Nephron (organoid): ENCODE data around the gene MPHOSPH9.
A peak's percentile ranks its signal among the peaks of the same experiment; 100 is the strongest.

Experiments
- H3K27ac Mint-ChIP-seq, 3 experiments: 2 replicates each; pipeline ENCODE4 v1.8.0; 2020; ENCODE audit warnings: mixed read lengths in 3 of 3, mild to moderate bottlenecking in 2 of 3, moderate library complexity in 1 of 3
- H3K27me3 Mint-ChIP-seq: 2 replicates; pipeline ENCODE4 v1.8.0; 2021; ENCODE audit warnings: low read depth, mild to moderate bottlenecking, moderate library complexity, mixed read lengths
- H3K36me3 Mint-ChIP-seq: 2 replicates; pipeline ENCODE4 v1.8.0; 2020; ENCODE audit warnings: low read depth, mixed read lengths
- H3K4me1 Mint-ChIP-seq: 2 replicates; pipeline ENCODE4 v1.8.0; 2020; ENCODE audit warnings: mixed read lengths
- H3K4me3 Mint-ChIP-seq, 3 experiments: 2 replicates each; pipeline ENCODE4 v1.8.0; 2020; ENCODE audit warnings: mild to moderate bottlenecking in 3 of 3, mixed read lengths in 3 of 3, moderate library complexity in 2 of 3
- H3K9me3 Mint-ChIP-seq: 2 replicates; pipeline ENCODE4 v1.8.0; 2020; ENCODE audit warnings: mixed read lengths
- TF ChIP-seq, protein P1 (sequence below), 3 experiments: fragments of 200-600 bp; sonication (generic); IDR thresholded peaks; one replicate each; pipeline ENCODE4 v1.5.0; 2021; ENCODE audit warnings: antibody characterized with exemption in 3 of 3; ENCODE audit not compliant: unreplicated experiment in 3 of 3

Gene MPHOSPH9

DNA sequence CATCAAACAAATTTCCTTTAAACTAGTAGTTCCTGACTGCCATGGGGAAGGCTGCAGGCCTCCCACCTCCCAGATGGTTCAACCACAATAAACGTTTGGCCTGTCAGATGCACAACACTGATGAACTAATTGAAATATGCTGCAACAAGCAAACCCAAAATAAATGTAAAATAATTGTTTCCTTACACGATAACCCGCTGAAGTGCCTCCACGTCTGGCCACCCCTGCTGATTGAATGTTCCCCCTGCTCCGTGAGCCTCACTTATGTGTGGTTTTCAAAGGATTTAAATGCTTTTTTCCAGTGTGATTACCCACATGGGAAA, 90.5 kb downstream of the MPHOSPH9 start:
- Mint-ChIP-seq H3K27ac (peak overlapping the region; percentile 71 to 99 (median 91)), H3K4me3 (no peak overlapping the region), H3K4me1 (peaks cover 37% of the 10 kb centered on the region), H3K9me3 (no peaks in the 10 kb centered on the region), H3K36me3 (no peaks in the 10 kb centered on the region), H3K27me3 (peaks cover 4% of the 10 kb centered on the region)
- TF ChIP-seq, protein P1, sequence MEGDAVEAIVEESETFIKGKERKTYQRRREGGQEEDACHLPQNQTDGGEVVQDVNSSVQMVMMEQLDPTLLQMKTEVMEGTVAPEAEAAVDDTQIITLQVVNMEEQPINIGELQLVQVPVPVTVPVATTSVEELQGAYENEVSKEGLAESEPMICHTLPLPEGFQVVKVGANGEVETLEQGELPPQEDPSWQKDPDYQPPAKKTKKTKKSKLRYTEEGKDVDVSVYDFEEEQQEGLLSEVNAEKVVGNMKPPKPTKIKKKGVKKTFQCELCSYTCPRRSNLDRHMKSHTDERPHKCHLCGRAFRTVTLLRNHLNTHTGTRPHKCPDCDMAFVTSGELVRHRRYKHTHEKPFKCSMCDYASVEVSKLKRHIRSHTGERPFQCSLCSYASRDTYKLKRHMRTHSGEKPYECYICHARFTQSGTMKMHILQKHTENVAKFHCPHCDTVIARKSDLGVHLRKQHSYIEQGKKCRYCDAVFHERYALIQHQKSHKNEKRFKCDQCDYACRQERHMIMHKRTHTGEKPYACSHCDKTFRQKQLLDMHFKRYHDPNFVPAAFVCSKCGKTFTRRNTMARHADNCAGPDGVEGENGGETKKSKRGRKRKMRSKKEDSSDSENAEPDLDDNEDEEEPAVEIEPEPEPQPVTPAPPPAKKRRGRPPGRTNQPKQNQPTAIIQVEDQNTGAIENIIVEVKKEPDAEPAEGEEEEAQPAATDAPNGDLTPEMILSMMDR (IDR thresholded peaks at IDR 0.05; ENCODE audit: unreplicated experiment in 3 of 3), result no peak

DNA sequence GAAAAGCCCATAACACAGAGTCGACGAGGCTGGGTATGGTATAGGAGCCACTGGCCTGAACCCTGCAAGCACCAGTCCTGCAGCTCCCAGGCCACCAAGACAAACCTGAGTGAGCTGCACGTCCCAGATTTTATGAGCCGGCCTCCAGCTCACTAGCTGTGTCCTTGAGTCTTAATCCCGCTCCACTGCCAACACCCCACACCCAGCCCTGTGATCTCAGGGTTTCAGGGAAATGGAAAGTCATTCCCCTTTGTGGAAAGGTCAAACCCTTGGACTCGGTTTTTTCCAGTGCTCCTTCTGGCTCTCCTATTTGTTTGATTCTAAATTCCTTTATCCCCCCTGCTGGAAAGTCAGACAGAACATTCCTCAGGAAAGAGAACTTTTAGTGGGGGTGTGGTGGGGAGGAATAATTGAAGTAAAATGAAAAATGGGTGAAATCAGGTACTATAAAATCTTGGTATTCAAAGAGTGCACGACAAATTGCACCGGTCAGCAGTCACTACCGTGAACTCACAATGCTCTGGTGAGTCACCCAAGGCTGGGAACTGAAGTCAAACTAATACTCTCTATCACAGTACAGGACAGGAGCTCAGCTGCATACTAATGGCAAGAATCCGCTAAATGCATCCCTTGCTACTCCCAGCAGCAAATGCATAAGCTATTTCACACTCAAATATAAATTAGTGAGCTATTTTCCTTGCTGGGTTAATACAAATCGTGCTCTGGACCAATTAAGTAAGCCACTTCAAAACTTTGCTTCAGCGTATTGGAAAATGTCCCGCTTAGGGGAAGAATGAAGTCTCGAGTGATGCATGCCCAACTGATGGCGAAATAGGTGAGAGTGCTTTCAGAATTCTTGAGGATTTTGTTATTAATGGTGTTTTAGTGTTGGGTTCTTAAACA, 91.1 kb downstream of the MPHOSPH9 start:
- Mint-ChIP-seq H3K9me3 (no peaks in the 10 kb centered on the region), H3K4me1 (peaks cover 37% of the 10 kb centered on the region), H3K27ac (peak overlapping the region; percentile 91 to 99 (median 93)), H3K36me3 (no peaks in the 10 kb centered on the region), H3K4me3 (peak overlapping the region in 2 of 3 experiments; percentile 5 to 49), H3K27me3 (peaks cover 4% of the 10 kb centered on the region)
- TF ChIP-seq, protein P1 (IDR thresholded peaks at IDR 0.05; ENCODE audit: unreplicated experiment in 3 of 3), result no peak

DNA sequence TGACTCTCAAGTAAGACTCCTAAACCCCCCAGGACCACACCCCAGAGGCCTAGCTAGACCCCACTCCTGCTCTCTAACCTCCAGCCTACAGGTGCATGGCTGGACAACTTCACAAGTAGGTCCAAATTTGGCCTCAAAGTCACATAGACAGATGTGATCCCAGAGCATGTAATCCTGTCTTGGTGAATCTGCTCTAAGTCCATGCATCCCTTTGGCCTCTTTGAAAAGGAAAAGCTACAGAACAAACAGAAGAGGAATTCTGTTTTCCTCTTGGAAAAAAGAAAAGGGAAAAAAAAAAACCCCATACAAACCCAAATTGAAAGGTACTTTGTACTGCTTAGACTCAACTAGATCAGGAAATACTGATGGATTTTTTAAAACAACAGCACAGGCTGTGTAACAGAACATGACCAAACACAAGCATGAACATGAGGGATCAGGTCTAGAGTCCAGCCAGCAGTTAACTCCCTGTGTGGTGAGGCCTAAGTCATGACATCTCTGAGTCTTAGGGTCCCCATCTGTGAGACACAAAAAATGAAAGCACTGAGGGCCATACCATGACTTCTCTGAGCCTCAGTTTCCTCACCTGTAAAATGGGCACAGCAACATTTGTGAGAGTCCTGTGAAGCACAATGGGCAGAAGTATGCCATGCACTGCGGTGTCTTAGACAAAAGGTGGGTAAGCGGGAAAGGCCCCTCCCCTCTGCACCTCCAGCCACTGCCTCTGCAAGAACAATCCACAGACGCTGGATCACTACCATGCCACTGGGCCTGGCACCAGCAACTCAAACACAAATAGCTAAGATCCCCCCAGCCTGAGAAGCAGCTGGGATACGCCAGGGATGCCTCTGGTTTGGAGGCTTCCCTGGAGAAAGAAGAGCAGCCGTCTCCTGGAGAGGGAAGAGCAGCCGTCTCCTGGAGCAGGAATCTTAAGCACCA, 92.0 kb downstream of the MPHOSPH9 start:
- no peaks in the 10 kb centered on the region for H3K9me3 Mint-ChIP-seq
- peaks cover 37% of the 10 kb centered on the region for H3K4me1 Mint-ChIP-seq
- H3K36me3 Mint-ChIP-seq, result peaks cover 4% of the 10 kb centered on the region
- peak overlapping the region in 2 of 3 experiments; percentile 8 to 51 for H3K4me3 Mint-ChIP-seq
- H3K27ac Mint-ChIP-seq, result peak overlapping the region; percentile 91 to 99 (median 93)
- TF ChIP-seq, protein P1 (IDR thresholded peaks at IDR 0.05; ENCODE audit: unreplicated experiment in 3 of 3), result no peak
- H3K27me3 Mint-ChIP-seq, result peaks cover 4% of the 10 kb centered on the region

DNA sequence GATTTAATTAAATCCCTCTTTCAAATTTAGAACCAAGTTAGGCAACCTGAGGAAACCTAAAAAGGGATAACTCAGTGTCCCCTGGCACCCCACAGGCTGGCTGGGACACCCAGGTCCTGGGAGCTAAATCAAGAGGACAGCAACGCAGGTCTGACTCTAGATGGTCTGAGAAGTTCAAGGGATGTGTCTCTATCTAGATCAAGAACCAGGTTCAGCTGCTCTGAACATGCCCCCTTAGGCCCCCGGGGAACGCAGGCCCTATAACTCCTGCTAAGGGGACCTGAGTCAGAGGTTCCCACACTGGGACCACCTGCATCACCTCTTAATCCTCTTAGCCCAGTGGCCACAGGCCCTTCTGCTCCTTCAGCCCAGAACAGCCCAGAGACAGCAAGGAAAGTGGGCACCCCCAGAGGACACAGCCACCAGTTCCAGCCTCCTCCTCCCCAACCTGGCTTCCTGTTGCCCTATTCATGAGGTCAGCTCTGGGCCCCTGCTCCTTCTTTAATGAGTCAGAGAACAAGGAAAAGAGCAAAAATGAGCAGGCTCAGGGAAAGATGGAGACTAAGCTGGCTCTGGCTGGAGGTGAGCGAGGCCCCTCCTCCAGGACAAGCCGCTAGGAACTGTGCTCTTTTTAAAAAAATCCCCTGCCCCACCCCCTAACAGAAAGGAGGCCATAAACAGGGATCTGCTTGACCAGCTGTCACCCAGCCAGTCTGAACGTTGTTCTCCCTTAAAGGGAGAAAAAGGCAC, 92.8 kb downstream of the MPHOSPH9 start:
- Mint-ChIP-seq H3K4me1 (peaks cover 37% of the 10 kb centered on the region), H3K27me3 (peaks cover 4% of the 10 kb centered on the region), H3K9me3 (no peaks in the 10 kb centered on the region), H3K4me3 (peak overlapping the region; percentile 11 to 51 (median 32)), H3K27ac (peak overlapping the region; percentile 91 to 99 (median 93)), H3K36me3 (peaks cover 8% of the 10 kb centered on the region)
- TF ChIP-seq, protein P1 (IDR thresholded peaks at IDR 0.05; ENCODE audit: unreplicated experiment in 3 of 3), result no peak

DNA sequence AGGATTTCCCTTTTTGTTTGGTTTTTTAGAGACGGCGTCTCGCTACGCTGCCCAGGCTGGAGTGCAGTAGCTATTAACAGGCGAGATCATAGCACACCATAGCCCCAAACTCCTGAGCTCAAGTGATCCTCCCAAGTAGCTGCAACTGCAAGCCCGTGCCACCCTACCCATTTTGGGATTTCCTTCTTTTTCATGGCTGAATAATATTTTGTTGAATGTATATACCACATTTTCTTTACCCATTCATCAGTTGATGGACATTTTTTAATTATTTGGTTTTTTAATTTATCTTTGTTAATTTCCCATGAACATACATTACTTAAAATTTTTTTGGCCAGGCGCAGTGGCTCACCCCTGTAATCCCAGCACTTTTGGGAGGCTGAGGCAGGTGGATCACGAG, 97.3 kb downstream of the MPHOSPH9 start:
- H3K4me3 Mint-ChIP-seq, result no peak overlapping the region
- H3K27me3 Mint-ChIP-seq, result peaks cover 3% of the 10 kb centered on the region
- H3K9me3 Mint-ChIP-seq, result no peaks in the 10 kb centered on the region
- peaks cover 8% of the 10 kb centered on the region for H3K36me3 Mint-ChIP-seq
- peaks cover 15% of the 10 kb centered on the region for H3K4me1 Mint-ChIP-seq
- TF ChIP-seq, protein P1 (IDR thresholded peaks at IDR 0.05; ENCODE audit: unreplicated experiment in 3 of 3), result no peak
- H3K27ac Mint-ChIP-seq, result no peak overlapping the region
